Raji (cell line): ENCODE measurements around the gene JPT1.

ENCODE experiments used
- POLR2A ChIP-seq: IDR thresholded peaks from 2 replicates; pipeline ENCODE4 v1.6.1; 2011; ENCODE audit warnings: low read depth, low read length, control low read depth; ENCODE audit not compliant: insufficient read depth

Gene JPT1

DNA sequence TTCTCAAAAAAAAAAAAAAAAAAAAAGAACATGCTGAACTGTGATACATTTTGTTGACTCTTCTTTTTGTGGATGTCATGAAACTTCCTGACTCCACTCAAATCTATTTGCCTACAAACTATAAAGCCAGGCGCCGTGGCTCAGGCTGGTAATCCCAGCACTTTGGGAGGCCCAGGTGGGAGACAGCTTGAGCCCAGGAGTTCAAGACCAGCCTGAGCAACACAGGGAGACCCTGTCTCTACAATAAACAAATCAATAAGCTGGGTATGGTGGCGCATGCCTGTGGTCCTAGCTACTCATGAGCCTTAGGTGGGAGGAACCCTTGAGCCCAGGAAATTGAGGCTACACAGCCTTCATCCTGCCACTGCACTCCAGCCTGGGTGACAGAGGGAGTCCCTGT lies 21.3 kb downstream of the JPT1 start:
- TF ChIP-seq POLR2A, result no peak

DNA sequence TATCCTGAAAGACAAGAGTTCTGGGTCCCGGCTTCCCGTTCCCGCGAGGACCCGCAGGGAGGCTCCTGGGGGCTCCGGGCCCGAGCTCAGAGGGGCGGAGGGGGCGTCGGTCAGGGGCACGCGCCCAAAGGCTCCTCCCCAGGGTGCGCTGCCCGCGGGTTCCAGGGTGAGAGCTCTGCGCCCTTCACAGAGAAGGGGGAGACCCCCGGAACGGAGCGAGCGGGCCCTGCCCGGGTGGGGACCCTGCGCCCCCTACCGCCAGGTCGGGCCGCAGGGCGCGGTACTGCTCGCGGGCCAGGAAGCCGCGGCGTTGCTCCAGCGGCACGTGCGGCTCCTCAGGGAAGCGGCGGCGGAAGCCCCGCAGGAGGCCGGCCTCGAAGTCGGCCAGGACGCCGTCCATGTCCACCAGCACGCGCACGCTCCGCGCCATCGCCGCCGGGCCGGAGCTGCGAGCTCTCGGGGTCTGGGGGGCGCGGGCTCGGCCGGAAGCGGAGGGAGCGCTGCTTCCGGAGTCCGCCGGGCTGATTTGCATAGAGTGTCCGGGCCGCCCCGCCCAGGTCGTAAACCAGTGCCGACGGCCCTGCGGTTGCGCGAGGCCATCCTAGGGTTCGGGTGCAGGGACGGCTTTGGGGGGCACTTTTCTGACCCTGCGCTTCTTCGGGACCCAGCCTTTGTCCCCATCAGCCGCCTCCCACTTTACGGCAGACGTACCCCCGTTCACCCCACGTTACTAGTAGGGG lies 22.9 kb downstream of the JPT1 start, which contains the start of gene NT5C:
TSS of gene NT5C (minus strand) at position 465 of the 740 bp plus-strand sequence. CDS start at position 430, 35 bp downstream.
- TF ChIP-seq POLR2A, result peak; percentile 91

DNA sequence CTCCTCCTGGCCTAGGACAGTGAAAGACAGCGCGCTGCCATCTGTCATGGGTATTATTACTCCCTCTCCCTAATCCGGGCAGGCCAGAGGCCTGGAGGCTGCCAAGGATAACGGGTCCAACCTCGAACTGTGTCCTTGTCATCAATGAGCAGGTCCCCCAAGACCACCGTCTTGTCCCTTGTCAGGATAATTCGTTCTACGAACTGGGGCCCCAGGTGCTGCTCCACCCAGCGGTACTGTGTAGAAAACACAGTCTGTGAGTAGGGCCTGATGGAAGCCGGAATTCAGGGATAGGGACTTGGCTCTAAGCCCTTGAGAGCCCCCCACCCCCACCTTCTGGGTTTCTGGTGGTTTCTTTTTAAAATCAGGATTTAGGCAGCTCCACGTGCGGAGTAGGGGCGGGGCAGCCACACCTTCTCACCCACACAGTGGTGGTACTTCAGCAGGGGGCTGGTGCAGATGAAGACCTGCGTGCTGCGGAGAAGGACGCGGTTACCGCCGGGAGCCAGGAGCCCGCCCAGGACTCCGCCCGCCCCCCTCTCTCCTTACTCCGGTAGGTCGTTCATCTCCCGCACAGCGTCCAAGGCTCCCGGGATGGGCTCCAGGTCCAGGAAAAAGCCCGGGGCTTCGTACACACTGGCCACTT lies 23.6 kb downstream of the JPT1 start:
- TF ChIP-seq POLR2A, result no peak

DNA sequence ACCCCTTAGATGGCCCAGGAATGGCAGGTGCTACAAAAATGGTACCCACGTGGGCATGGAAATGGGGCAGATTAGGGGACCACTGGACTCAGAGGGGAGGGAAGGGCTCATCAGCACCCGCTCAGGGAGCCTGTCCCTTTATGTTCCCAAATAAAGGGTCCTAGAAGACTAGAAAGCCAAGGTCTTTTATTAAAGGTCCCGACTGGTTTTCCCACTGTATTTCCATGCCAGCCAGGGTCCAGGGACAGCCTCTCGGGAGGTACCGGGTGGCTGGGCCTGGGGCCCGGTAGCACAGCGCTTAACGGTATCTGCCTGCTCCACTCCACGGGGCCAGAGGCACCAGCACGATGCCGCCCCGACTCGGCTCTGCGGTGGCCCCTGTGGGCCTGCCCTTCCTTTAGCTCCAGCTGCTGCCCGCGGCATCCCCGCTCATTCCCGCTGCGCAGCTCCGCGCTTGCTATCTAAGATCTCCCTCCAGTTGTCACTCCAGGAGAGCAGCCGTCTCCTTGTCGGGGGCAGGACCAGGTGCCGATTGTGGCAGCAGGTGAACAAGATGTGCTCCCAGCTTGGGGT lies 24.2 kb downstream of the JPT1 start:
- no peak for TF ChIP-seq POLR2A

DNA sequence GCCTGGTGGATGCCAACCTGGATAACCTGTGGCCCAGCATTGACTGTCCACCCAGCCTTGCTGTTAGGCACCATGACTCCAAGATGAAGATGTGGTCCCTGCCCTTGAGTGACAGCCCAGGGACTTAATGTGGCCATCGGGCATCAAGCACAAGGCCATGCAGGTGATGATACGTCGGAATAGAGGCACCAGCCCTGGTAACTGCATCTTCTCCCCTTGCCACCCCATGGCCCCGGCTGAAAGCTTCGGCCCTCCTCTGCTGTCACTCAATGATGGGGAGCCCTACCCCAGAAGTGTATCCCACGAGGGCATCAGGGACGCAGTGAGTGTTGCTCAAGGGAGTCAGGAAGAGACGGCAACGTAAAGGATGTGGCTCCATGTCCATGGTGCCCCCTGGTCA lies 24.7 kb downstream of the JPT1 start:
- TF ChIP-seq POLR2A, result 0 out of 2 replicates have a peak, but pooled peaks have one; percentile 10

DNA sequence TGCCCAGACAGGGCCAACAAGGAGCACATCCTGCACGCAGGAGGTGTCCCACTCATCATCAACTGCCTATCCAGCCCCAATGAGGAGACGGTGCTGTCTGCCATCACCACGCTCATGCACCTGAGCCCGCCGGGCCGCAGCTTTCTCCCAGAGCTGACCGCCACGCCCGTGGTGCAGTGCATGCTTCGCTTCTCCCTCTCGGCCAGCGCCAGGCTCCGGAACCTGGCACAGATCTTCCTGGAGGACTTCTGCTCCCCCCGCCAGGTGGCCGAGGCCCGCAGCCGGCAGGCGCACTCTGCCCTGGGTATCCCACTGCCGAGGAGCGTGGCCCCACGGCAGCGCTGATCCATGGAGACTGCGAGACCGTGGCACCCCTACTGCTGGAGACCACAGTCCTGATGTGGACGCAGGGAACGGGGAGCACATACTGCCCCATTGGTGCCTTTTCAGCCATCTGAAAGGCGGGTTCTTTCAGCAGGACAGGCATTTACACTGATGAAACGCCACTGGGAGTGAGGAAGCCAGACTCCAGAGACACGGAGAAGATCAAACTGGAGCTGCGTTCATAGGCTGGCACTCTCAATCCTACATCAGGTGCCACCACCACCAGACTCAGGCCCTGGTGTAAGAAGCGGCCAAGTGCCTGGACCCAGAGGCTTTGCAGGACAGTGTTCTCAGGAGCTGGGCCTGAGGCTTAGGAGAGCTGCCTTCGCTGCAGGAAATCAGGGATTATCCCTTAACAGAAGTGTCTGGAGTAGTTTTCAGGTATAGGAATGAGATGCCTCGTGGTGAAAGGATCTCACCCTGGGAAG lies 25.4 kb downstream of the JPT1 start:
- TF ChIP-seq POLR2A, result 0 out of 2 replicates have a peak, but pooled peaks have one; percentile 11

DNA sequence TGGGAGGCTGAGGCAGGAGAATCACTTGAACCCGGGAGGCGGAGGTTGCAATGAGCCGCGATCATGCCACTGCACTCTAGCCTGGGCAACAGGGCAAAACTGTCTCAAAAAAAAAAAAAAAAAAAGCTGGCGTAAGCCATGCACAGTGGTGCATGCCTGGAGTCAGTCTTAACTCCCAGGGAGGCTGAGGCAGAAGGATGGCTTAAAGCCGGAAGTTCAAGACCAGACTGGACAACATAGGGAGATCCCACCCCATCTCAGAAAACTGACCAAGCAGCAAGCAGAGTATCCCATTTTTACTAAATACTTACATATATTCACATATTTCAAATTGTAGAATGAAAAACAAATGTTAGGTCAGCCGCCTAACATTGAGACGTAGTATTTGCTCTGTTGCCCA lies 27.4 kb downstream of the JPT1 start:
- TF ChIP-seq POLR2A, result no peak

DNA sequence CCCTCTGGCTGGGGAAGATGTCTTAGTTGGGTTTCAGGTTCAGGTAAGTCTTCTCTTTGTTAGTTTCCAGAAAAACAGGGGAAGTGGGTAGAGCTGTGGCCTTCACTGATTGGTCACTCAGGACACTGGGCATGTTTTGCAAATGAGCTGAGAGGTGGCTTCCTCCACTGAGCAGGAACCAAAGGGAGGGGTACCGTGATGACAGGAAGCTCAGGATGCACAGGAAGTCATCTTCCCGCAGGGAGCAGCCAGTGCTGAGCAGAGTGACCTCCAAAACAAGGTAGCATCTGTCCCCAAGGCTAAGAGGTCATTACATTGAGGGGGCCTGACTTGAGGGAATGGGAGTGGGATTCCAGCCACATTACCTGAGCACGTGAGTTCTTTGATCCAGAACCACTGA lies 28.3 kb downstream of the JPT1 start:
- TF ChIP-seq POLR2A, result no peak

DNA sequence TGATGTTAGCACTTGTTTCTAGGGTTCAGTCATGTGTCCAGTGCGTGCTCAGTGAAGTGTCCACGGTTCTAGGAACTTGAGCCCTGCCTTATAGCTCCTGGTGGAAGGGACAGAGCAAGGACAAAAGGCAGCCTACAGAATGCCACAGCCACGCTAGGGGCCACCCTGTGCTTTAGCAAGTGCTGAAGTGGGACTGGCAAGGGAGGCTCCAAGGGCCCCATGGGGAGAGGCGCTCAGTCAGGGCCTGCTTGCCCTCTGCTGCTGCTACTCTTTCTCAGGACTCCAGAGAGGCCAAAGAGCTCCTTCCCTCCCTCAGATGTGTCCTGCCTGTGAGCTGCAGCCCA lies 29.5 kb downstream of the JPT1 start:
- no peak for TF ChIP-seq POLR2A

DNA sequence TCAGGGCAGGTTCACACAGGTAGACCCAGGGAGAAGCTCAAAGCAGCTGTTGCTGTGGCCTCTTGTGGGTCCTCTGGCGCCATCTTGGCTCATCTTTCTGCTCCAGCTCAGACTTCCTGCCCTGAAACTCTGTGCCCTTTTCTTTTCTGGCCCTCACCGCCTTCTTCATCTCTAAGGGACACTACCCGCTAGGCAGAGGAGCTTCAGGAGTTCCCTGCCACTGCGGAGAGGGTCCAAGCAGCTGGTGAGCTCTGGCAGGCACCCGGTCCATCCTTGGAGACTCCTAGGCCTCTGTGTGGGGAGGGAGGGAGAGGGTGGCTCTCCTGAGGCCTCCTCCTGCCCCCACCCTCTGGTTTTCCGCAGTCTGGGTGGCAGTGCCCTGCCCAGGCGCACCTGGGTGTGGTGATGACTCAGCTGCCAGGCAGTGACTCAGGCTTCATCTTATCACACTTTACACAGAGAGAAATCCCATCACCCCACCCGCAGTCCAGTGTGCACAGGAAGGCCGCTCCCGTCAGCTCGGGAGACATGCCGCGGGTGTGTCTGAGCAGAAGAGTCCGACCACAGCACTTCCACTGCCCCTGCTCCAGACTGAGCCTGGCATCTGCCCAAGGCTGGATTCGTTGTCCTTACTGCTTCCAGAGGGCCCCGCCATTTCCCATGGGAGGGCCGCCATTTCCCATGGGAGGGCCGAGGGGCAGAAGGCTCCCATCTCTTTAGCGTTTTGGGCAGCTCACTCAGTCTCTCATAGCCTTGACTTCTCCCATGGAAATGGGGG lies 30.1 kb downstream of the JPT1 start:
- no peak for TF ChIP-seq POLR2A

DNA sequence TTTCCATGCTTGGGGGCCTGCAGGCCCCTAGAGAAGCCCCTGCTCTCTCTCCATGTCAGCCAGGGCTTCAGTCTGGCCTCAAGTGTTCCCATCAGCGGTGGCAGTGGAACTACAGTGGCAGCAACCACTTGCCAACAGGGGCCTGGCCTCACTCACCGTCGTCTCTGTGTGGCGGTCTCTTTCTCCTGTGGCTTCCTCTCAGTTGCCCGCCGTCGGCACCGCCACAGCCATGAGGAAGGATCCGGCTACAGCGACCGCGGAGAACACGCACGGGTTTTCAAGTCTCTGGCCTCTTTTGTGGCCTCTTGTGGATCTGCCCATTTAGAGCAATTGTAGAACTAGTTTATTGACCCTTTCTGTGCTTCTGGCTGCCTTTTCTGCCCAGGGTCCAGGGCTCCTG lies 36.0 kb downstream of the JPT1 start:
- TF ChIP-seq POLR2A, result no peak

DNA sequence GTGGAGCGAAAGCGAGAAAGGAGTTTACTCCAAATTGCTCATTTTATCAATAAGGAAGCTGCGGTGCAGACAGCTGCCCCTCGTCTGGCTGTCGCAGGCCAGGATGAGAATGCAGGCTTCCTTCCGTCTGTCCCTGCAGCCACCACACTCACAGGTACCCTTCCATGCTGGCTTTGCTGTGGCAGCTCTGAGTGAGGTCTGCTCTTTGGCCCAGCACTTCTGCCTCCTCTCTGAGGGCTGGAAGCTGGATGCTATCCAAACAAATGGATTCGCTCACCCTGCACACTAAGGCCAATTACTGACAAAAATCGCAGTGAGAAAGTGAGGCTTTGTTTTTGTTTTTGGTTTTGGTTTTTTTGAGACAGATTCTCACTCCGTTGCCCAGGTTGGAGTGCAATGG lies 37.6 kb downstream of the JPT1 start:
- no peak for TF ChIP-seq POLR2A

DNA sequence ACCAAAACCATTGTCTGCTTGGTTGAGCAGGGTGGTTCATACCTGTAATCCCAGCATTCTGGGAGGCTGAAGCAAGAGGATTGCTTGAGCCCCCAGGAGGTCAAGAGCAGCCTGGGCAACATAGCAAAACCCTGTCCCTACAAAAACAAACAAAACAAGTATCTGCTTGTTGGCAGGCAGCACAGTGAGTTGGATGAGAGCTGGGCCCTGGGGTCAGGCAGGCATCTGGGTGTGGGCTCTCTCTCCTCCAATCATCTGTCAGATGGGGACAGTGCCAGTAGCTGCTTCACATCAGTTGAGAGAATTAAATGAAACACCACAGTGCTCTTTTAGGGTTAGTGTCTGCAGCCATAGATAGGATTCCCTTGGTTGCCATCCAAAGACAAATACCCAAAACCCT lies 38.8 kb downstream of the JPT1 start:
- TF ChIP-seq POLR2A, result no peak

DNA sequence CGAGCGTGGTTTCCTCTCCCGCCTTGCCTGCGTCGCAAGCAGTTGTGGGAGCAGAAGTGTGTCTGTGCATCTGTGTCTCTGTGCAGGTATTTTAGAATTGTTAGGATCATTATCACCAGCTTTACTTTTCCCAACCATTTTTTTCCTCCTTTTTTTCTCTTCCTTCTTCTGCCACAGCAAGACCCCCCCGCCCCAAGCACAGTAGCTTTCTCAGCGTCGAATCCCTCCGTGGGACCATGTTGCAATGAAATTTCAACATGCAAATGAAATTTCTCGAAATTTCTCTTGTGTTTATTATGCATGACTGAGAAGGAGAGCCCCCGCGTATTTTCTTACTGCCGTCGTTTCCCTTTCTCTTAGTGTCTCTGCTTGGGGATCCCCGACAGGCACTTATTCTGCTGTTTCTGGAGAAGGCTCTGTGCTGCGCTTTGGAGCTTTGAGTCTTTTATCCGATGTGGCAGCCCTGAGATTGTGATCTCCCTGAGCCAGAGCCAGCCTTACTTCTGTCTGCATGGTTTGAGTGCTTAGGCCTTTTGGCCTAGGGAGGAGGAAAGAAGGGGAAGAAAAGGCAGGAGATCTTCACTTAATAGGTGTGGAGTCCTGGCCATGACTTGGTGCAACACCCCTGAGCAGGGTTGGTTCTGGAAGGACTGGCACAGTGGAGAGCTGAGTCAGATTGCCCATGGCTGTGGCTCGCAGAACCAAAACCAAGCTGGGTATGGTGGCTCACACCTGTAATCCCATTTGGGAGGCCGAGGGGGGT lies 39.6 kb downstream of the JPT1 start:
- no peak for TF ChIP-seq POLR2A
